RCC 7860 (cell line): Measurements from ENCODE around the gene HECTD1.

Experiments used
- DNase-seq: peaks from one replicate; pipeline ENCODE4 v3.0.0-alpha.2; 2015; ENCODE audit warnings: low spot score
- FAIRE-seq: peaks from 2 replicates; lab custom pipeline; 2012; peaks lifted over from hg19 to GRCh38; lab: Jason Lieb, UNC

HECTD1 gene

DNA sequence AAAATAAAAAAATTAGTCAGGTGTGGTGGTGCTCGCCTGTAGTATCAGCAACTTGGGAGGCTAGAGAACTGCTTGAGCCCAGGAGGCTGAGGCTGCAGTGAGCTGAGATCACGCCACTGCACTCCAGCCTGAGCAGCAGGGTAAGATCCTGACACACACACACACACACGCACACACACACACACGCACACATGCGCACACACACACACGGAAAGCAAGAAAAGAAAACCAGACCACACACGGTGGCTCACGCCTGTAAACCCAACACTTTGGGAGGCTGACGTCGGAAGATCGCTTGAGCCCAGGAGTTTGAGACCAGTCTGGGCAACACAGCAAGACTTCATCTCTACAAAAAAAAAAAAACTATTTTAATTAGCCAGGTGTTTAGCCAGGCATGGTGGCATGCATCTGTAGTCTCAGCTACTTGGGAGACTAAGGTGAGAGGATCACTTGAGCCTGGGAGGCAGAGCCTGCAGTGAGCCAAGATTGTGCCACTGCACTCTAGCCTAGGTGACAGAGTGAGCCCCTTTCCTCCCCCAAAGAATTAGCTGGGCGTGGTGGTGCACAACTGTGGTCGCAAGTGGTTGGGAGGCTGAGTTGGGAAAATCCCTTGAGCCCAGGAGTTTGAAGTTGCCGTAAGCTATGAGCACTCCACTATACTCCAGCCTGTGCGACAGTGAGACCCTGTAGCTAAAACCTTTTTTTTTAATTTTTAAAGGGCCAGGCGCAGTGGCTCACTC lies 44.5 kb downstream of the HECTD1 start:
- FAIRE-seq, result no peak

DNA sequence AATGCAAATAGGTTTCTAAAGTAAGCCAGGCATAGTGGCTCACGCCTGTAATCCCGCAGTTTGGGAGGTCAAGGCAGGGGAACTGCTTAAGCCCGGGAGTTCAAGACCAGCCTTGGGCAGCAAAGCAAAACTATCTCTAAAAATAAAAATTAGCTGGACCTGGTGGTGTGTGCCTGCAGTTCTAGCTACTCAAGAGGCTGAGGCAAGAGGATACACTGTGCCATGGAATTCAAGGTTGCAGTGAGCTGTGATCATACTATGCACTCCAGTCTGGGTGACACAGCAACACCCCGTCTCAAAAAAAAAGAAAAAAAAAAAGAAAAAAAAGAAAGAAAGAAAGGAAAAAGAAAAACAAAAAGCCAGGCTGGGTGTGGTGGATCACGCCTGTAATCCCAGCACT lies 46.3 kb downstream of the HECTD1 start:
- no peak for FAIRE-seq

More for the DNA sequence above, 44.5 kb downstream of the HECTD1 start:
- no peak for DNase-seq

DNA sequence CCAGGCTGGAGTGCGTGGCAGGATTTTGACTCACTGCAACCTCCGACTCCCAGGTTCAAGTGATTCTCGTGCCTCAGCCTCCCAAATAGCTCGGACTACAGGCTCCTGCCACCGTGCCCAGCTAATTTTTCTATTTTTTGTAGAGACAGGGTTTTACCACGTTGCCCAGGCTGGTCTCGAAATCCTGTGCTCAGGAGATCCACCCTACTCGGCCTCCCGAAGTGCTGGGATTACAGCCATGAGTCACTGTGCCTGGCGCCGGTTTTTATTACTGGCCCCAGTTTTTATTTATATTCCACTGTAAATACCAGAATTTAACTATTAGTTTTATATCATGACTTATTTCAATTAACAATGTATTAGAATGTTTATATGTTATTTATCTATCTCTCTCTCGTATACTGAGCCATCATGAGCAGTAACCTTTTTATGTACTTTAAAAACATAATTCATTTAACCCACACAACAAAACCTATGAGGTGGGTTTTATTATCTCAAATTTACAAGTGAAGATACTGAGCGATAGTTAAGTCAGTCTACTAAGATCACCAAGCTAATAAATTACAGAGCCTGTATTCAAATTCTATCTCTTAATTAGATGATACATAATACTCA lies 47.8 kb downstream of the HECTD1 start:
- DNase-seq, result no peak
- no peak for FAIRE-seq

More for the DNA sequence above, 46.3 kb downstream of the HECTD1 start:
- no peak for DNase-seq

DNA sequence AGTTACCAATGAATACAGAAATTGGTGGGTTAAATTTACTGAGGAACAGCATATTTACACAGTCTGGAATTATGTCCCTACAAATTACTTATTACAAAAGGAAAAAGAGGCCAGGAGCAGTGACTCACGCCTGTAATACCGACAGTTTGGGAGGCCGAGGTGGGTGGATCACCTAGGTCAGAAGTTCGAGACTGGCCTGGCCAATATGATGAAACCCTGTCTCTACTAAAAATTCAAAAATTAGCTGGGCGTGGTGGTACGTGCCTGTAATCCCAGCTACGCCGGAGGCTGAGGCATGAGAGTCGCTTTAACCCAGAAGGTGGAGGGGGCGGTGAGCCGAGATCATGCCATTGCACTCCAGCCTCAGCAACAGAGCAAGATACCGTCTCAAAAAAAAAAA lies 52.6 kb downstream of the HECTD1 start:
- DNase-seq (no peak), FAIRE-seq (no peak)

DNA sequence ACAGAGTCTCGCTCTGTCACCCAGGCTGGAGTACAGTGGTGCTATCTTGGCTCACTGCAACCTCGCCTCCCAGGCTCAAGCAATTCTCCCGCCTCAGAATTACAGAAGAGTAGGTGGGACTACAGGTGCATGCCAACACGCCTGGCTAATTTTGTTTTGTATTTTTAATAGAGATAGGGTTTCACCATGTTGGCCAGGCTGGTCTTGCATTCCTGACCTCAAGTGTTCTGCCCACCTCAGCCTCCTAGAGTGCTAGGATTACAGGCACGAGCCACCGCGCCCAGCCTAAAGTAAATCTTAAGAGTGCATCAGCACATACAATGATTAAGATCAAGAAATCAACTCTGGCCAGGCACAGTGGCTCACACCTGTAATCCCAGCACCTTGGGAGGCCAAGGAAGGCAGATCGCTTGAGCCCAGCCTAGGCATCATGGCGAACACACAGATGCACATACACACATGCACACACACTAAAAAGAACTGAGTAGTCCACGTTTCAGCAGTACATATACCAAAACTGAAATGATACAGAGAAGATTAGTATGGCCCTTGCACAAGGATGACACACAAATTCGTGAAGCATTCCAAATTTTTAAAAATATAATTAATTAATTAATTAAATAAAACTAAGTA lies 65.0 kb downstream of the HECTD1 start:
- no peak for DNase-seq
- no peak for FAIRE-seq

DNA sequence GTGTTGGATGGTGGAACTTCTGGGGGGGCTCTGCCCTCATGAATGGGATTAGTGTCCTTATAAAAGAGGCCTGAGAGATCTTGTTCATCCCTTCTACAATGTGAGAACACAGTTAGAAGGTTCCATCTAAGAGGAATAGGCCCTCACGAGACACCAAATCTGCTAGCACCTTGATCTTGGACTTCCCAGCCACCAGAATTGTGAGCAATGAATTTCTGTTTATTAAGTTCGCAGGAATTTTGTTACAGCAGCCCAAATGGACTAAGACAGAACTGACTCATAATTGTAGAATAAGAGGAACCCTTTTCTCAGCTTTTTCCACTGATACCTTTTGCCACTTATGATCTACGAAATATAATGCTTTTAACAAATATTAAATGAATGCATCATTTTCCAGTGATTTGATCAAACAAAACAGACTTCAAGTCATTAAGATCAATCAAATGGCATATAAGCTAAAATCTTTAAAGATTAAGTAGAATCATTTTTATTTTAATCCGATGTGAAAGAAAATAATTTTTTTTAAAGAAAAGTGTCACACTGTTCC lies 68.2 kb downstream of the HECTD1 start:
- FAIRE-seq (no peak), DNase-seq (no peak)

DNA sequence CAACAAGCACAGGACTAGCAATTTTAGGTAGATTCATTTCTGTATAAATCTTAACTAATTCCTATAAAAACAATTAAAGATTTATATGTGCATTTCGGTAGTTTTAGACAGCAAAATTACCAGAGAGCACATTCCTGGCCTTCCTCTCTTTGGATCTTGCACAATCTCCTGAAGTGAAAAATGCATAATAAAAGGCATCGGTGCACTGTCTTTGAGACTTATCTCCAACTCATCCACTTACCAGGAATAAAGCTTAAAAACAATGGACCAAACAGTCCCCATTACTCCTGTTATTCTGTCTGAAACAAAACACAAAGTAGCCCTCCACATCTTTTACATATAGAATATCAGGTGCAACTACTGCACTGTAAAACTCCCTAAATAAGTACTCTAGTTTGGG lies 69.3 kb downstream of the HECTD1 start:
- no peak for DNase-seq
- no peak for FAIRE-seq

DNA sequence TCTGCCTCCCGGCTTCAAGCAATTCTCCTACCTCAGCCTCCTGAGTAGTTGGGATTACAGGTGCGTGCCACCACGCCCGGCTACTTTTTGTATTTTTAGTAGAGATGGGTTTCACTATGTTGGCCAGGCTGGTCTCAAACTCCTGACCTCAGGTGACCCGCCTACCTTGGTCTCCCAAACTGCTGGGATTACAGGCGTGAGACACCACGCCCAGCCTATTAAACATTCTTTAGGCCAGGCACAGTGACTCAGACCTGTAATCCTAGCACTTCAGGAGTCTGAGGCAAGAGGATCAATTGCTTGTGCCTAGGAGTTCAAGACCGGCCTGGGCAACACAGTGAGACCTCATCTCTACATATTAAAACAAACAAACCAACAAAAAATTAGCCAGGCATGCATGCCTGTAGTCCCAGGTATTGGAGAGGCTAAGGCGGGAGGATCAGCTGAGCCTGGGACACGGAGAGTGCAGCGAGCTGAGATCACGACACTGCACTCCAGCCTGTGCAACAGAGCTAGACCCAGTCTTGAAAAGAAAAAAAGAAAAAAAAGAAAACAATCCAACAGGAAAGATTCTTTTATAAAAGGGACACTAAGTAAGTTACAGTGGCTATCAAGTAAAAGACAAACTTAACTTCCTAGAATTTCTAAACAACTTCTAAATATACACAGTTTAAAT lies 70.2 kb downstream of the HECTD1 start:
- FAIRE-seq, result no peak
- no peak for DNase-seq

DNA sequence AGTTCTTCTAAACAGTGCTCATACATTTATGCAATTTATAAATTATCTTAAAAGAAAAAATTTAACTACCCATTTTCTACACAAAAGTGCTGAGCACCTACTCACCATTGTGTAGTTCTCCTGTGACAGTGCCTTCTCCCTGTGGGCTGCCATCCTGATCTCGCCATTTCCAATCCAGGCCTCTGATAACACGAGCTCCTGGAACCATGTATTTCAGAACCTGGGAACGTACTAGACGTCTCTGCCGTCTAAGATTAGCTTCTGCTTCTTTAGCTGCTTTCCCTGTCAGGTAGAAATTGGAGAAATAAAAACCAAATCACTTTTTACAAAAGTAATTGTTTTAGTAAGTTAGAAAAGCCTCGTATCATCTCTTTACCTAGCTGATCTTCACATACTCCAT lies 74.5 kb downstream of the HECTD1 start:
- no peak for FAIRE-seq

DNA sequence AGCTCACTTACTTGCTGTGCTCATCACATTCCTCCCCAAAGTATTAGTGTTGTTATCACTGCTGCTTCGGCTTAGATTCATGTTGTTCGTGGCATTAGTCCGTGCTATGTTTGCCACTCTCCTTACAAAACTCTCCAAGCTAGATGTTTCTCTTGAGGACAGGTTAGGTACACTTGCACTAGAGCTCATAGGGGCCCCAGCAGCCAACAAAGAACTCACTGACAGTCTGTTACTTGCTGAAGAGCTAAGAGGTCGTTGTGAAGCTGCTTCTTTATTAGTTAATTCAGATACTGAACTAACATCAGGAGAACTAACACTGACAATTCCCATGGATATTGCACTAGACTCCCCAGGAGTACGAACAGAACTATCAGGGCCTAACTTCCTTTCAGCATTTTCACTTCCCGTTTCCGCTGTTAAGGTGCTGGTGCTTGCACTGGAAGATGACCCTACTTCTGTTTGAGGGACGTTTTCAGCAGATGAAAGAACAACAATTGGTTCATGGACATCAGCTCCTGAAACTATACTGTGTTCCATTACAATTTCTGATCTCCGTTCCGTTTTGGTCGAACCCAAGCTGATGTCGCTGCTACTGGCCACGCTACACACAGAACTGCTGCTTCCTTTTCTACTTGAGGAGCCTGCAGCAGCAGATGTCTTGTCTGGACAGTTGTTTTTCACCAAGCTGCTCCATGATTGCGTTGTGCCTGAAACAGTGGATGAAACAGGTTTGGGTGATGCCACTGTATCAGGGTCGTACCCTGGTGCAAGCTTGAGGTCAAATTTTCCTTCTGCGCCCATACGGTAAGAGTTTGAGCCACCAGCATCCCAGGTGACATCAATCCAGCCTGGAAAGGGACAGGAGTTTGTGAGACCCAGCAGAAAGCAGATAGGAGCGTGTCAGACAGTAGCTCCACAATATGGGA lies 78.7 kb downstream of the HECTD1 start:
- no peak for FAIRE-seq
- DNase-seq, result no peak

More for the DNA sequence above, 74.5 kb downstream of the HECTD1 start:
- no peak for DNase-seq

DNA sequence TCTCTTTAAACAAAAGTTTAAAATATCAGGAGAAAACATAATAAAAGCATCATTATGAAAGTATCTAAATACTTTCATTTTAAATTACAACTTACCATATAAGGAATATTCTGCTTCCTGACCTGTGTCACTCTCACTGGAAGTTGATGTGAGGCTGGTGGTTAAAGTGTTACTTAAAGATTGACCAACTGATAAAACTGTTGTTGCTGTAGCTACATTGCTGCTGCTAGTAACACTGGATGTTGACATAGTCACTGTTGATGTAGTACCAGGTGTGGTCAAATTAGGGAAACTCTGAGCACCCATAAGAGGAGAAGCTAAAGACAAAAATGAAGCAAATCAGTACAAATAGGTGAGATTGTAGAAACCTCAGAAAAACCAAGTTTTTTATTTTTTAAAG lies 79.9 kb downstream of the HECTD1 start:
- DNase-seq, result no peak
- FAIRE-seq, result no peak

DNA sequence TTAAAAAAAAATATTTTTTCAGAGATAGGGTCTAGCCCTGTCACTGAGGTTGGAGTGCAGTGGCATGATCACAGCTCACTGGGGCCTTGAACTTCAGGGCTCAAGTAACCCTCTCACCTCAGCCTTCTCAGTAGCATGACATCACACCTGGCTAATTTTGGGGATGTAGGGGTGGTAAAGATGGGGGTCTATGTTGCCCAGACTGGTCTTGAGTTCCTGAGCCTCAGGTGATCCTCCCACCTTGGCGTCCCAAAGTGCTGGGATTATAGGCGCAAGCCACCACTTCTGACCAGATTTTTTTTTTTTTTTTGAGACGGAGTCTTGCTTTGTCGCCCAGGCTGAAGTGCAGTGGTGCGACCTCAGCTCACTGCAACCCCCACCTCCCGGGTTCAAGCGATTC lies 80.9 kb downstream of the HECTD1 start:
- FAIRE-seq (no peak), DNase-seq (no peak)

DNA sequence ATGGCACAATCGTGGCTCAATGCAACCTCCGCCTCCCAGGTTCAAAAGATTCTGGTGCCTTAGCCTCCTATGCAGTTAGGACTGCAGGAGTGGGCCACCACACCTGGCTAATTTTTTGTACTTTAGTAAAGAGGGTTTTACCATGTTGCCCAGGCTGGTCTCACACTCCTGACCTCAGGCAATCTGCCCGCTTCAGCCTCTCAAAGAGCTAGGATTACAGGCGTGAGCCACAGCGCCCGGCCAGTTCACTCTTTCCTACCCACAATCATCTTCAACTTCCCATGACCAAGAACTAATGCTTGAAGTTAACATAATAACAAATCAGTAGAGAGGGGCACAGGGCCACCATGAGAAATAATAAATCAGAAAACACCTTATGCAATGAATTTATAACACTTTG lies 82.4 kb downstream of the HECTD1 start:
- DNase-seq, result no peak
- no peak for FAIRE-seq

DNA sequence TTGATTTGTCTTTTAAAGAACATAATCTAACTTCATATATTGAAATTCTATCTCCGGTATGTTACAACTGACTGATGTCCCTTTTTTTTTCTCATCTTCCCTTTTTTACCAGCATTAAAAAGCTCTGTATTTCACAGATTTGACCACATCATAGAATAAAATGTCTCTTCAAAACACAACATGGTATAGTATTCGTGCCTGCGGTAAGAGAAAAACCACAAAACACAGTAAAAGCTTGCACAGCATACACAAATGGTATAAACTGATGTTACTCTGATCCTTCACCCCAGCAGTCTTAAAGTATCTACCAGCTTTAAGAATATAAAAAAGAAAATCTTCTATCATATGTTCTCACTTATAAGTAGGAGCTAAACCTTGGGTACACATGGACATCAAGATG lies 83.4 kb downstream of the HECTD1 start:
- DNase-seq (no peak), FAIRE-seq (no peak)

DNA sequence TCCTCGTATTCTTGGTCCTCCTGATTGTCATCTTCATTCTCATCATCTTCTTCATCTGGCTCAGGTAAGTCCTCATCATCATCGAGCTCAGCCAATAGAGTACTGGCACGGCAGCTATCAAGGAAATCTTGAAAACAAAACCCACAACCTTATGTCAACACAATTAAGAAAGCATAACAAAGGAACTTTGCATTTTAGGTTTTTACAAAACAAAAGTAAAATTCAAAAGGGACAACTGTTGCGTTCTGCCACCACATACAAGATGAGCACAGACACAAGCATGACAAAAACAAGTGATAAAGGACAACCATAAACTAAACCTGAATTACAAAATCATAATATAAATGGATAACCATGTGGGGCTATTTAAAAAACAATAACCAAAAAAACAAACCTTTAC lies 84.7 kb downstream of the HECTD1 start:
- FAIRE-seq (no peak), DNase-seq (no peak)

DNA sequence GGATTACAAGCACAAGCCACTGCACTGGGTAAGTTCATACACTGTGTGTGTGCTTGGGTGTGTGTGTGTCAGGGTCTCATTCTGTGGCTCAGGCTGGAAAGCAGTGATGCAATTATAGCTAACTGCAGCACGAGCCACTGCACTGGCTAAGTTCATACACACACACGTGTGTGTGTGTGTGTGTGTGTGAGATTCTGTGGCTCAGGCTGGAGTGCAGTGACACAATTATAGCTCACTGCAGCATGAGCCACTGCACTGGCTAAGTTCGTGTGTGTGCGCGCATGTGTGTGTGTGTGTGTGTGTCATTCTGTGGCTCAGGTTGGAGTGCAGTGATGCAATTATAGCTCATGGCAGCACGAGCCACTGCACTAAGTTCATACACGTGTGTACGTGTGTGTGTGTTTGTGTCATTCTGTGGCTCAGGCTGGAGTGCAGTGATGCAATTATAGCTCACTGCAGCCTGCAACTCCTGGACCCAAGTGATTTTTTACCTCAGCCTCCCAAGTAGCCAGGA lies 85.4 kb downstream of the HECTD1 start:
- no peak for FAIRE-seq
- DNase-seq, result no peak

DNA sequence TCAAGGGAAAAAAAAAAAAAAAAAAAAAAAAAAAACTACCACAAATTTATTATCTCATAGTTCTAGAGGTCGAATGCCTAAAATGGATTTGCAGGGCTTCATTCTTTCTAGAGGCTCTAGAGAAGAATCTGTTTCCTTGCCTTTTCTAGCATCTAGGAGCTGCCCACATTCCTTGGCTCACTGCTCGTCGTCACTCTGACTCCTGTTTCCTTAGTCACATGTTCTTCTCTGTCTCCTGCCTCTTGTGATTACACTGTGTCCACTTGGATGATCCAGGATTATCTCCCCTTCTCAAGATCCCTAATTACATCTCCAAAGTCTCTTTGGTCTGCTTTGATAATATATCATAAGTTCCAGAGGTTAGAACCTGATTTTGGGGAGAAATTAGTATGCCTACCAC lies 88.7 kb downstream of the HECTD1 start:
- FAIRE-seq, result no peak
- no peak for DNase-seq

DNA sequence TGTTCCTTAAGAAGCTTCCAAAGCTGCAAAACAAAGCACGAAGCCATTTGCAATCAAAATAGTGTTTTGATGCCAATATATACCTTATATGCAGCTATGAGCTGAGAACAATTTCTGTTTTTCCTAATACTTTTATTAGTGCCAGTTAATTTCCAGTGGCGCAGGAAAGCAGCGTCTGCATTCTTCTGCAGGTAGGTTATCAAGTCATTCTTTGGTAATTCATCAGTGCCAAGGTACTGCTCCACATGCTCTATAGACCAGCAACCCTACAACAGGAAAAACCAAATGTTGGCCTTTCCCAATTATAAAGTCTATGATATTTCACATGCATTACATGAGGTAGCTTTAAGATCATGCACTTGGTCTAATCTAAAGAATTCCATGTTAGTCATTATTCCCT lies 93.8 kb downstream of the HECTD1 start:
- DNase-seq (no peak), FAIRE-seq (no peak)

DNA sequence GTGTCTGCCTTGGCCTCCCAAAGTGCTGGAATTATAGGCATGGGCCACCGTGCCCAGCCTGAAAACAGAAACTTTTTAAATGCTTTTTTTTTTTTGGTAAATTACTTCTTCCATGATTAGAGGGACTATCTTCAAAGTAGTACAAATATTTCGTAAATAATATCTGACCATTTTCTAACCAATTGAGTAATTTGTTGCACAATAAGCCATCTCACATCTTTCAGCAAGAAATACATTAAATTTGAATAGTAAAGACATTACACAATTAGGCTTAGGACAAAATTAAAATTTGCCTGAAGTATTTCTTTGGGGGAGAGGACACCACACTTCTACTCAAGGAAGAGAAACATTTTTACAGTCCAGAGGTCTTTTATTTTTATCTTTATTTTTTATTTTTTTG lies 96.7 kb downstream of the HECTD1 start:
- DNase-seq (no peak), FAIRE-seq (no peak)

DNA sequence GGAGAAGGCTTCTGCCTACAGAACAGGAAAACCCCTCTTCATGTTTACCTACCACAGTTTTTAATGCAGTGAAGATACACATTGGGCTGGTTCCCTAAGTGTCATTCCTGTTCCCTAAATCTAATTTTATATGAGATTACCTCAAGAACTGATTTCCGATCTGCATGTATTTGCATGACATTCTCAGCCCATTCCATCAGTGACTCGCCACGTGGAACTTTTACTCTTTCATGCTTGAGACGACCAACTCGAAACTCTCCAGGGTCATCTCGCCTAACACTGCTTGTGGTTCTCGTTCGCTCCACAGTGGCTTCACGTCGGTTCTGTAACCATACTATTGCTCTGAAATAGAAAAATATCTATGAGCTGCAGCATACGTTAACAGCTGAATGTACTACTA lies 98.3 kb downstream of the HECTD1 start:
- DNase-seq, result no peak
- no peak for FAIRE-seq
